Hepatocyte (in vitro differentiated cells): ENCODE results near the gene CLEC16A. TPM values are rescaled to one million over a fixed set of nuclear protein-coding genes. Genes with fewer than 3 reads are reported as not detected.

Experiments used
- DNase-seq: peaks from one replicate; pipeline ENCODE4 v3.0.0-alpha.2; 2016; ENCODE audit warnings: low spot score
- H2AFZ ChIP-seq: fragments of 200-600 bp; sonication (generic); 2 replicates; pipeline ENCODE4 v1.6.0; 2016; ENCODE audit warnings: antibody characterized with exemption, mild to moderate bottlenecking
- H3K27ac ChIP-seq: fragments of 200-600 bp; sonication (generic); 2 replicates; pipeline ENCODE4 v1.5.1; 2016; ENCODE audit warnings: mild to moderate bottlenecking
- H3K27me3 ChIP-seq: fragments of 200-600 bp; sonication (generic); 2 replicates; pipeline ENCODE4 v1.6.1; 2016
- H3K36me3 ChIP-seq: fragments of 200-600 bp; sonication (generic); replicated peaks from 2 replicates; pipeline ENCODE4 v1.5.1; 2016; ENCODE audit warnings: low read depth; ENCODE audit not compliant: insufficient read depth
- H3K4me1 ChIP-seq: fragments of 200-600 bp; sonication (generic); 2 replicates; pipeline ENCODE4 v1.5.1; 2016; ENCODE audit warnings: mild to moderate bottlenecking, moderate library complexity; ENCODE audit not compliant: insufficient read depth
- H3K4me2 ChIP-seq: fragments of 200-600 bp; sonication (generic); 2 replicates; pipeline ENCODE4 v1.6.0; 2016
- H3K4me3 ChIP-seq: fragments of 200-600 bp; sonication (generic); 2 replicates; pipeline ENCODE4 v1.5.1; 2016; ENCODE audit warnings: mild to moderate bottlenecking
- H3K79me2 ChIP-seq: fragments of 200-600 bp; sonication (generic); 2 replicates; pipeline ENCODE4 v1.6.0; 2017; ENCODE audit warnings: mild to moderate bottlenecking
- H3K9me2 ChIP-seq: fragments of 200-600 bp; sonication (generic); replicated peaks from 2 replicates; pipeline ENCODE4 v1.6.0; 2017; ENCODE audit warnings: mild to moderate bottlenecking; ENCODE audit not compliant: insufficient read depth
- H3K9me3 ChIP-seq: fragments of 200-600 bp; sonication (generic); 2 replicates; pipeline ENCODE4 v1.5.1; 2016; ENCODE audit warnings: low read depth, mild to moderate bottlenecking
- H4K20me1 ChIP-seq: fragments of 200-600 bp; sonication (generic); 2 replicates; pipeline ENCODE4 v1.6.0; 2016; ENCODE audit warnings: mild to moderate bottlenecking; ENCODE audit not compliant: insufficient read depth, poor library complexity, severe bottlenecking
- EZH2 ChIP-seq: fragments of 200-600 bp; sonication (generic); IDR thresholded peaks from 2 replicates; pipeline ENCODE4 v1.6.1; 2016; ENCODE audit warnings: antibody characterized with exemption, mild to moderate bottlenecking, borderline replicate concordance
- EZH2phosphoT487 ChIP-seq: fragments of 200-600 bp; sonication (generic); IDR thresholded peaks from one replicate; pipeline ENCODE4 v1.6.1; 2018; ENCODE audit warnings: antibody characterized with exemption, mild to moderate bottlenecking, low read depth, moderate library complexity; ENCODE audit not compliant: unreplicated experiment, severe bottlenecking
- WGBS: methylation state at CpG from one replicate; pipeline ENCODE4 v1.1.6; 2016; ENCODE audit warnings: low lambda C conversion rate; ENCODE audit errors: missing lambda C conversion rate; 5-methylcytosine and 5-hydroxymethylcytosine counted together
- polyA plus RNA-seq: library from polyadenylated mRNA; unstranded; fragments of >200 nt; fragmentation: Nextera tagmentation; extraction: Ambion mirVana; gene quantifications from 2 replicates; pipeline ENCODE4 v1.2.1, GENCODE V29; 2016
- total RNA-seq: library from RNA; depleted of rRNA; stranded (reverse); fragments of >200 nt; gene quantifications from 2 replicates; pipeline ENCODE4 v1.2.3, GENCODE V29; 2014
- TF ChIP-seq, protein P1 (sequence below): fragments of 200-600 bp; sonication (generic); IDR thresholded peaks from 2 replicates; pipeline ENCODE4 v1.5.1; 2016; ENCODE audit warnings: antibody characterized with exemption, mild to moderate bottlenecking; ENCODE audit not compliant: poor library complexity

The CLEC16A gene
- total and polyA plus RNA-seq, 2 experiments from 2014 or later, result 22.3 to 22.6 TPM

DNA sequence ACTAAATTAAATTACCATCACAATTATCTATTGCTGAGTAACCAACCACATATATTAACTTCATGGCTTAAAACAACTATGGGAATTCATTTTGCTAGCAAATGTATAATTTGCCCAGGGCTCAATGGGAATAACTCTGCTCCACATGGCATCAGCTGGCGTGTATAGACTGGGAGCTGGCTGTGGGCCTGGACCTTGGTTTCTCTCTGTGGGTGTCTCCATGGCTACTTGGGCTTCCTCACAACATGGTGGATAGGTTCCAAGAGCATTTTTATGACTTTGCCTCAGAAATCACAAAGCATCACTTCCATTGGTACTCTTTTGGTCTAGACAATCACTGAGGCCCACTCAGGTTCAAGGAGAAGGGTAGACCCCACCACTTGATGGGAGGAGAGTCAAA, 166.8 kb downstream of the CLEC16A start:
- no peak overlapping the region for H3K4me2 ChIP-seq
- no peak overlapping the region for H3K4me3 ChIP-seq
- H4K20me1 ChIP-seq, result no peaks in the 10 kb centered on the region
- H3K79me2 ChIP-seq, result no peaks in the 10 kb centered on the region
- H3K27ac ChIP-seq, result no peak overlapping the region
- no peaks in the 10 kb centered on the region for H3K9me3 ChIP-seq
- DNase-seq, result no peak
- H3K4me1 ChIP-seq, result peaks cover 9% of the 10 kb centered on the region
- H3K9me2 ChIP-seq, result no peaks in the 10 kb centered on the region
- WGBS, result 95% methylated on average over 1 of the region's 1 CpG
- H3K27me3 ChIP-seq, result no peaks in the 10 kb centered on the region
- no peak overlapping the region for H2AFZ ChIP-seq
- TF ChIP-seq, protein P1, sequence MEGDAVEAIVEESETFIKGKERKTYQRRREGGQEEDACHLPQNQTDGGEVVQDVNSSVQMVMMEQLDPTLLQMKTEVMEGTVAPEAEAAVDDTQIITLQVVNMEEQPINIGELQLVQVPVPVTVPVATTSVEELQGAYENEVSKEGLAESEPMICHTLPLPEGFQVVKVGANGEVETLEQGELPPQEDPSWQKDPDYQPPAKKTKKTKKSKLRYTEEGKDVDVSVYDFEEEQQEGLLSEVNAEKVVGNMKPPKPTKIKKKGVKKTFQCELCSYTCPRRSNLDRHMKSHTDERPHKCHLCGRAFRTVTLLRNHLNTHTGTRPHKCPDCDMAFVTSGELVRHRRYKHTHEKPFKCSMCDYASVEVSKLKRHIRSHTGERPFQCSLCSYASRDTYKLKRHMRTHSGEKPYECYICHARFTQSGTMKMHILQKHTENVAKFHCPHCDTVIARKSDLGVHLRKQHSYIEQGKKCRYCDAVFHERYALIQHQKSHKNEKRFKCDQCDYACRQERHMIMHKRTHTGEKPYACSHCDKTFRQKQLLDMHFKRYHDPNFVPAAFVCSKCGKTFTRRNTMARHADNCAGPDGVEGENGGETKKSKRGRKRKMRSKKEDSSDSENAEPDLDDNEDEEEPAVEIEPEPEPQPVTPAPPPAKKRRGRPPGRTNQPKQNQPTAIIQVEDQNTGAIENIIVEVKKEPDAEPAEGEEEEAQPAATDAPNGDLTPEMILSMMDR, result no peak
- no peak for TF ChIP-seq EZH2phosphoT487
- H3K36me3 ChIP-seq, result no peaks in the 10 kb centered on the region

GRCh38 chr16:11111856-11112634, 167.7 kb downstream of the CLEC16A start:
- Histone ChIP-seq H3K9me3 (no peaks in the 10 kb centered on the region), H4K20me1 (no peaks in the 10 kb centered on the region), H3K9me2 (no peaks in the 10 kb centered on the region), H3K4me3 (no peak overlapping the region), H2AFZ (no peak overlapping the region), H3K27me3 (no peaks in the 10 kb centered on the region), H3K4me2 (no peak overlapping the region), H3K36me3 (no peaks in the 10 kb centered on the region), H3K4me1 (peaks cover 9% of the 10 kb centered on the region), H3K79me2 (no peaks in the 10 kb centered on the region), H3K27ac (no peak overlapping the region)
- WGBS, result 84% methylated on average over 9 of the region's 9 CpGs
- no peak for TF ChIP-seq EZH2phosphoT487
- no peak for TF ChIP-seq EZH2
- TF ChIP-seq, protein P1, result no peak
- no peak for DNase-seq

DNA sequence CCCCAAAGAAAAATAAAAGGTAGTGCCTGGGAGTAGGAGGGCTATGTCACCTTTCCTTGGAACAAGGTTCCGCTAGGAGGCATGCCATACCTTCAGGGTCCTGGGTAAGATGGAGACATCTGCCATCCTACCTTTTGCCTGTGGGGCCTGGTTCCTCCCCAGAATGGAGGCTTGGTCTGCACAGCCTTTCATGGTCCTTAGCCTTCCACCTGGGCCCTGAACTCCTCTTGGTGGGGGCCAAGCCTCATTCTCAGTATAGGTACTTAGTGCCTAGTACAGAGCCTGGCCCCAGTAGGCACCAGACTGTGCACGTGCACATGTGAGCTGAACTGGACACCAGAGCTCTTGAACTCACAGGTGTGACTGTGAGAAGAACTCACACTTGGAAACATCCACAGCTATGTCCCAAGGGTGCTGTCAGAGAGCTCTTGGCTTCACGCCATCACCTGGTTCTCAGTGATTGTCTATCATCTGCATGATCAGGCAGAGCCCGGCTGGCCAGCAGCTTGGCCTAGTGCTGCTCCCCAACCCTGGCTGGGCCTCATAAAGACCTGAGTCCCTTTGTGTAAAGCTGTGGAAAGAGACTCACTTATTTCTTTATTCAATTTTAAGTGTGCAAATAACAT, 168.5 kb downstream of the CLEC16A start:
- H3K9me3 ChIP-seq, result no peaks in the 10 kb centered on the region
- 91% methylated on average over 4 of the region's 4 CpGs for WGBS

More for the DNA sequence above, 168.5 kb downstream of the CLEC16A start:
- no peaks in the 10 kb centered on the region for H3K9me2 ChIP-seq
- peaks cover 9% of the 10 kb centered on the region for H3K4me1 ChIP-seq
- H3K4me3 ChIP-seq, result no peak overlapping the region
- H4K20me1 ChIP-seq, result no peaks in the 10 kb centered on the region
- H3K79me2 ChIP-seq, result no peaks in the 10 kb centered on the region
- no peak overlapping the region for H2AFZ ChIP-seq
- DNase-seq, result no peak
- H3K36me3 ChIP-seq, result no peaks in the 10 kb centered on the region
- no peak overlapping the region for H3K4me2 ChIP-seq
- H3K27me3 ChIP-seq, result no peaks in the 10 kb centered on the region
- no peak for TF ChIP-seq EZH2
- TF ChIP-seq, protein P1, result no peak
- H3K27ac ChIP-seq, result no peak overlapping the region
